ENCODE measurements around the gene MYOG.

GRCh38 chr1:203084588-203085527 lies 954 bp downstream of the MYOG start:
- TF ChIP-seq POLR2A (IDR thresholded peaks at IDR 0.05) (no peak), CTCF (IDR thresholded peaks at IDR 0.05) (no peak)

All from adrenal gland (tissue), 5 donors.